Measurements from ENCODE around the gene TCN2.

Gene TCN2

DNA sequence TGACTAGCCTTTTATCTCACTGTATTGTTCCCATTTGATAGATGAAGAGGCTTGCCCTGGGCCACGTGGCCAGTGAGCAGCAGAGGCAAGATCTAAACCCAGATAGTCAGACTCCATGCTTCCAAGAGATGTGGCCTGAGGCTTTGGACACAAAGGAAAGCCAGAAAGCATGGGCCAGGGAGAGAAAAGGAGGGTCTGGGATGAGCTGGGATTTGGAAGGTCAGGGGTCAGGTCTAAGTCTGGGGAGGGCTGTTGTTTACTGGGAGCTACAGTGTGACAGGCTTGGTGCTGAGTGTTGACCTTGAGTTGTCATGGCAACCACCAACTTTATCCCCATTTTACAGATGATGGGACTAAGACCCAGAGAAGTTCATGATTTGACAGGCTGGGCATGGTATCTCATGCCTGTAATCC lies 30.7 kb downstream of the TCN2 start:
- peak; percentile 11 for DNase-seq
- in situ Hi-C loops (cut with MboI; ENCODE audit: low pct_unique_long_range_greater_than_20kb, low sequenced_read_pairs) = no loop called here

DNA sequence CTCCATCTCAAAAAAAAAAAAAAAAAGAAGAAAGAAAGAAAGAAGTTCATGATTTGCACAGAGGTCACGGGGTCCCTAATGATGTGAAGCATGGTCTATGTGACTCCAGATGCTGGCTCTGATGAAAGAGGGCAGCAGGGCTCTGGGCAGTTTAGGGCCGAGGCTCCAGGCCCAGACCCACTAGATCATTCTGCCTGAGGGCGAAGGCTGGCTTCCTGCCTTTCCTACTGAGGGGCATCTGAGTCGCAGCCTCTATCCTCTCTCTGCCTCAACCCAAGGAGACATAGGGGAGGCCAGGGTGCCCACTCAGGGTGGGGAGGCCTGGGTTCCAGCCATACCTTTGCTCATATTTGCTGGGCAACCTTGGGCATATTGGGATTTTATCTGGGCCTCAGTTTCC lies 33.4 kb downstream of the TCN2 start:
- in situ Hi-C loops (cut with MboI; ENCODE audit: low pct_unique_long_range_greater_than_20kb, low sequenced_read_pairs) = no loop called here
- DNase-seq = no peak

DNA sequence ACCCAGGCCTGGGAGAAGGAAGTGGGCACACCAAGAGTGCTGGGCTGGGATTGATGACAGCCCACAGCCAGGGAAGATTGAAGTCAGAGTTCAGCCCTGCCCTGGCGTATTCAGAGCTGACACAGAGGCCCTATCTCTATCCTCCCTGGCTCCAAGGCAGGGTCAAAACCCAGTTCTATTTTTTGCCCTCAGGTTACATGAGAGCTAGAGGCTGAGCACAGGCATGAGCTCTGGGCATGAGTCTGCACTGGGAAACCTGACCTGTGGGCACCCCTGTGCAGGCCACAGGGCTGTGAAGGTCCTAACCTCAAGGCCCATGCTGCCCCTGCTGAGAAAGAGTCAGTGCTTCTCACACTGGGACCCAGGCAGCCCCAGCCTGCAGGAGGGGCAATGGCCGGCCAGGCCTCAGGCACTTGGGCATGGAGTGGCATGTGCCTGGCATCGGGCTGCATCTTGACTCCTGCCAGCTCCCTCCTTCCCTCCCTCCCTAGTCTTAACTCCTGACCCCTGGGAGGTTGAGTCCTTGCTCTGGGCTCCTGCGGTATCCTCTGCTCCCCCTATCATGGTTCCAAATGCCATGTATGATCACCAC lies 34.0 kb downstream of the TCN2 start:
- in situ Hi-C loops (cut with MboI; ENCODE audit: low pct_unique_long_range_greater_than_20kb, low sequenced_read_pairs) = no loop called here
- DNase-seq = no peak

DNA sequence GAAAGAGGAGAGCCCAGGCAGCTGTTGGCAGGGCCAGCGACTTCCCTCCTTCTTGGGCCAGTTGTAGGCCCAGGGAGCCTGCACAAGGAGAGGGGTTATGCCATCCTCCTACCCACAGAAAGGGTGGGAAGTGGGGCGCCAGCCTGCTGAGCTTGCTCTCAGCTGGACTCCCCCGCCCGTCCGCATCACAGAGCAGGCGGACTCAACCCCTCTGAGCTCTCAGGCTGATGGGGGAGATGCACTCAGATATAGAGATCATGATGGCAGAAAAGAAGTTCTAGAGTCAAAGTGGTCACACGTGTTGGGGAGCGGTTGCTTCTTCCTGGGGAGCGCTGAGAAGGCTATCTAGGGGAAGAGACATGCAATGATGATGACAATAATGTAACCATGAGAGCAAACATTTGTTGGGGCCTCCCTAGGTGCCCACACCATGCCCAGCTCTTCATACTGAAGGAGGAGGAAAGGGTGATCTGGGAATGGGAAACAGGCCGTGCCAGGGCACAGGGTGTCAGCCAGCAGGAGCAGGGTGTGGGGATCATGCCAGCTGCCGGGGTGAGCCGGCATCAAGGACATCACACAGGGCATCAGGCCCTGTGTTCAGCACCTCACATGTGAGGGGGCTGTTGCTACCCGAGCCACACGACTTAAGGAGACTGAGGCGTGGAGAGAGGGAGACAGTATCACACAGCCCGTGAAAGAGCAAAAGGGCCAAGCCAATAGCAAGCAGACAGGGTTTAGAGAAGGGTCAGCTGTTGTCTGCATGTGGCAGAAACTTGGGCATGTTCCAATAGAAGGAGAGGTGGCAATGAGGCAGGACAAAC lies 36.3 kb downstream of the TCN2 start:
- in situ Hi-C loops (cut with MboI; ENCODE audit: low pct_unique_long_range_greater_than_20kb, low sequenced_read_pairs) = no loop called here
- no peak for DNase-seq

DNA sequence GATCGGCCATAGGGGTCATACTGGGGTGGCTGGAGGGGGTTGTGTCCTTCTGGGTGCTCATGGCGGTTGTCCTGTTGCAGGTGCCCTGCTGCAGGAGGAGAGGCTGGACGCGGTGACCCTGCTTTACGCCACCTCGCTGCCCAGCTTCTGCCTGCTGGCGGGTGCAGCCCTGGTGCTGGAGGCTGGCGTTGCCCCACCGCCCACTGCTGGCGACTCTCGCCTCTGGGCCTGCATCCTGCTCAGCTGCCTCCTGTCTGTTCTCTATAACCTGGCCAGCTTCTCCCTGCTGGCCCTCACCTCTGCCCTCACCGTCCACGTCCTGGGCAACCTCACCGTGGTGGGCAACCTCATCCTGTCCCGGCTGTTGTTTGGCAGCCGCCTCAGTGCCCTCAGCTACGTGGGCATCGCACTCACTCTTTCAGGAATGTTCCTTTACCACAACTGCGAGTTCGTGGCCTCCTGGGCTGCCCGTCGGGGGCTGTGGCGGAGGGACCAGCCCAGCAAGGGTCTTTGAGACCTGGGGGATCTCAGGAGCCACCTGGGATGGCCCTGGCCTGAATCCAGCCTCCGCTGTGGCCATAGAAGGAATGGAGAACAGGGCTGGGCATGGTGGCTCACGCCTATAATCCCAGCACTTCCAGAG lies 39.7 kb downstream of the TCN2 start:
- in situ Hi-C loops (cut with MboI; ENCODE audit: low pct_unique_long_range_greater_than_20kb, low sequenced_read_pairs) = no loop called here

DNA sequence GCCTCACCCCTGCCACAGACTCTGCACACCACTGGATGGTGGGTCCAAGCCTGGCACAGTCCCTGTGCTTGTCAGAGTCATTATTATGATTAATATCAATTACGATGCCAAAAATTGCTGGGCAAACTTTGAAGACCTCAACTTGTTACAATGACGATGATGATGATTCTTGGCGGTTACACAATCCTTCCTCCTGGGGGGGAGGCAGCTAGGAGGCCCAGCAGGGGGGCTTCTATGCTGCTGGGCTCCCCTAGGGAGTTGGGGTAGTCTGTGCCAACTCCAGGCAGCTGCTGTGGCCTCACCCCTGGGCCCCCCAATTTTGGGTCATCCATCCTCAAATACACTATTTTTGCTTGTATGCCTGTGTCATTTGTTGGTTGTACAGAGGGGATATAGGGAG lies 40.6 kb downstream of the TCN2 start:
- DNase-seq = no peak
- in situ Hi-C loops (cut with MboI; ENCODE audit: low pct_unique_long_range_greater_than_20kb, low sequenced_read_pairs) = no loop called here

More for the DNA sequence above, 39.7 kb downstream of the TCN2 start:
- DNase-seq = no peak

DNA sequence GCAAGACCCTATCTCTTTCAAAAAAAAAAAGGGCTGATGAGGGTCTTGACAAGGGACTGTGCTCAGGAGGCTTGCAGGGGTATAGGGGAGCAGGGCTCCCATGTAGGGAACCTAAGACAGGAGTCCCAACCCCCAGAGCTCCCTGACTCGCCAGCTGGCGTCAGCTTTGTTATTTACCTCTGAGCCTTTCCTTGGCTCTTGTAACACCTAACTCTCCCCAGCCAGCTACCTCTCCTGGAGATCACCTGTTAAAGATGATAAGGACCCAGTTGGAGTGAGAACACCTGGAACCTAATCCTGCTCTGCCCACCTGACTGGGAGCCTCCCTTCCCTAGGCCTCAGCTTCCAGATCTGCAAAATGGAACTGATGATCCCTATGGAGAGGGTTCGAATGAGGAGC lies 41.9 kb downstream of the TCN2 start:
- in situ Hi-C loops (cut with MboI; ENCODE audit: low pct_unique_long_range_greater_than_20kb, low sequenced_read_pairs) = no loop called here
- DNase-seq = no peak

DNA sequence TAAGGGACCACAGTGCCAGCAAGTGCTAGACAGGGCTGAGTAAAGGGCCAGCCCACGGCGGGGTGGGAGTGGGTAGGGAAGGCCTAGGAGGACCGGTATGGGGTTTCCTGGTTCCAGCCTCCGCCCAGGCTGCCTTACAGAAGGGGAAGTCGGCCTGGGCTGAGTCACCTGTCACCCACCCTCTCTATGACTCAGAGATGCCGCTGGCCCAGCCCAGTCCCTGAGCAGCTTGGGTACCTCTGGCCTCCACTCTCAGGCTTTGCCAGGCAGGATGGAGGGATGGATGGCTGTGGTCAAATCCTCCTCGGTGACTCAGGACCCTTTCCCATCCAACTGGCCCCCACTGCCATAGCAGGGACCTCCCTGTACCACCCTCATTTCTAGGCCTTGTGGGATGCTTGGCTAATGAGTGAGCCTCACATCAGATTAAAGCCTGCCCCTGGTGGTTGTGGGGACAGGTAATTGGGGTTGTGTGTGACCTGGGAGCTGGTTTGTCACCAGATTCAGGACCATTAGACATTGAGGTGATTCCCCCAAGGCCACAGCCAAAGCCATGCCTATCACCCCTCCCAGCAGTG lies 42.5 kb downstream of the TCN2 start:
- in situ Hi-C loops (cut with MboI; ENCODE audit: low pct_unique_long_range_greater_than_20kb, low sequenced_read_pairs) = no loop called here
- DNase-seq = peak; percentile 70

DNA sequence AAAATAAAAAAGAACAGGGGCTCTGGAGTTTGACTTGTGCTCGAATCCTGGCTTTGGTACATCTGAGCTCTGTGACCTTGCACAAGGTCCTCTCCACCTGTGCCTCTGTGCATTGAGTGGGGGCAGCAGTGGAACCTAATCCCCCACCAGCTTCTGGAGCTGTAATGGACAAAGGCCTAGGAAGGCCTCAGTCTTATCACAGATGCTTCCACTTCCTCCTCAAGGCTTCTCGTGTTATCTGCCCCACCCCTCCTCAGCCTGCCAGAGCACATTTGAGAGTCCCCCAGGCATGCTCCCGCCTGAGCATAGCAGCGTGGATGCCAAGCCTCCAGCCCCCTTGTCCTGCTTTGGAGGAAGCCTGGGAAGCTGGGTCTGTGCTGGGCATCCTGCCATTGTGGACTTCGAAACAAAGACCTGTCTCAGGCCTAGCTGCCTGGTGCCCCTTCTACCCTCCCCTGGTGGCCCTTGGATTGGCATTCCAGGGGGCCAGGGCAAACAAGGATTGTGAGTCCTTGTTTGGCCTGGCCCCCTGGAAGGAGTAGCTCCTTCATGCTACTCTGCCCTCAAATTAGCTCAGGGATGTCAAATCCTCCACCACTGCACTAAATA lies 43.6 kb downstream of the TCN2 start:
- no peak for DNase-seq
- in situ Hi-C loops (cut with MboI; ENCODE audit: low pct_unique_long_range_greater_than_20kb, low sequenced_read_pairs) = no loop called here

DNA sequence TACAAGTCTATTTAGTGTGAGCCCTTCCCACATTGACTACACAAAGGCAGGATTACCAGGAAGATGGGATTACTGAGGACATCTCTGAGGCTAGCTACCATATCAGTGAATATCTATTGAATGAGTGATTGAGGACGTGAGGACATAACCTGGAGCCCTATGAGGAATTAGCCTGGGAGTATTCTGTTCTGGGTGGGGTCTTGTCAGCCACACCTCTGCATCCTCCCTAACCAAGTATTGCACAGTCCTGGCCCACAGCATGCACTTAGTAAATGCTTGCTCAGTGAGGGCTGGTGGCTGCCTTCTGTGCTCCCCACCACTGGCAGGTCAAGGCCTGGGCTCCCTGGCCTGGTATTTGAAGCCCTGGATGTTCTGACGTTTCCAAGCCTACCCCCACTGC lies 45.9 kb downstream of the TCN2 start:
- DNase-seq = no peak
- in situ Hi-C loops (cut with MboI; ENCODE audit: low pct_unique_long_range_greater_than_20kb, low sequenced_read_pairs) = no loop called here

DNA sequence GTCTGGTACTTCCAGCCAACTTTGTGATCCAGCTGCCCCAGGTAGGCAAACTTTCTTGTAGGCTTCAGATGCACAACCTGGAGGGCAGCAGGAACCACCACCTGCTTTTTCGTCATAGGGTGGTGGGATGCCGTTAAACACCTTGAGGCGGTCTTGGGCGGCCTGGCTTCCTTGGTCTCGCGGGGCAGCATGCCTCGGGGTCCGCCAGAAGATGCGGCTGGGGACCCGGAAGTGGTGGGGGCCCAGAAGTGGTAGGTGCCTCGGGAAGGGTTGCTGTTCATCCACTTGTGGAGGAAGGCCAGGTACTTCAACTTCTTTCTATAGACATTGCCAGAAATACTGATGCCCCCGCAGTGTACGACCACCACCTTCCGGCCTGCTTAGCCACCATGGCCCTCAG lies 47.4 kb downstream of the TCN2 start:
- DNase-seq = no peak
- in situ Hi-C loops (cut with MboI; ENCODE audit: low pct_unique_long_range_greater_than_20kb, low sequenced_read_pairs) = no loop called here

DNA sequence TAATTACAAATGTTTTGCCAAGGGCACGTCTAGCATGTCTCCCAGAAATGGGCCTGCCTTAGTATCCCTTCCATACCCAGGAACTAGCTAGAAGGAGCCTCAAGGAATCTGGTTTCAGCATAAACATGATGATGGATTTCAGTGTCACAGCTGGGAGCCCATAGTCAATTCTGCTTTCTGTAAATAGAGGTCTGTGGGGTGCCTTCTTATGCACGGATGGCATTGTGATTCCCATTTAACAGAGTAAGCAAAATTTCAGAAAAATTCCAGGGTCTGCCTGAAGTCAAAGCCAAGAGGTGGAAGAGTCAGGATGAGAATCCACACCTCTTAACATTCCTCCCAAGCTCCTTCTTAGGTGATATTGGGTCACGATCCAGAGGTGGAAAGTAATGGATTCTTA lies 48.6 kb downstream of the TCN2 start:
- in situ Hi-C loops (cut with MboI; ENCODE audit: low pct_unique_long_range_greater_than_20kb, low sequenced_read_pairs) = no loop called here
- no peak for DNase-seq

DNA sequence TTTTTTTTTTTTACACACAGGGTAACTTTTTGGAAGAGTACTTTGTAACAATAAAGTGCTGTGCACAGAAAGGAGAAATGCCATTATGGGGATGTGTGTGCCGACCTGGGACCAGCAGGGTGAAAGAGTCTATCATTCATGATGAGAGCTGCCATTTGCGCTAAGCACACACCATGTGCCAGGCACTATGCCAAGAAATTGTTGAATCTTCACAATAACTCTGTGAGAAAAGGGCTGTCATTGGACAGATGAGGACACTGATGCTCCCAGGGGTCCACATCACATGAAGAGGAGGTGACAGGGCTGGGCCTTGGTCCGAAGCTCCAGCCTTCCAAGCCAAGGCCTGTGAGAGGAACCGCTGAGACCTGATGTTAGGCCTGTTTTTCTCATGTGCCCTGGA lies 55.1 kb downstream of the TCN2 start:
- DNase-seq = no peak
- in situ Hi-C loops (cut with MboI; ENCODE audit: low pct_unique_long_range_greater_than_20kb, low sequenced_read_pairs) = no loop called here

DNA sequence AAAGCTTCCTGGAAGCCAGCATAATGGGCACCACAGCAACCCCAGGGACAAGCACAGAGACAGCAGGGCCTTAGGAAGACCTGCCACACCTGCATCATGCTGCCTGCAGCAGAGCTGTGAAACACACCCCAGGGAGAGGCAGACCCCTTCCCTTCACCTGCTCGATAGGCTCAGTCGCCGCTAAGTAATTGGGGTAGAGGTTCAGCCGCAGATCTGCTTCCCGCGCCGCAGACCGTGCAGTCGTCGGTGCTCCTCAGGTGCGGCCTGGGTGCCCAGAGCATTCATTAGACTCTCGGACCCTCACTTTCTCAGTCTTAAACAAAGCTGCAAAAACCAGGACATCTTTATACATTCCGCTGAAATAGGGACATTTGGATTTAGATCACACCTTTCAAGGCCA lies 57.8 kb downstream of the TCN2 start:
- in situ Hi-C loops (cut with MboI; ENCODE audit: low pct_unique_long_range_greater_than_20kb, low sequenced_read_pairs) = no loop called here
- DNase-seq = no peak

DNA sequence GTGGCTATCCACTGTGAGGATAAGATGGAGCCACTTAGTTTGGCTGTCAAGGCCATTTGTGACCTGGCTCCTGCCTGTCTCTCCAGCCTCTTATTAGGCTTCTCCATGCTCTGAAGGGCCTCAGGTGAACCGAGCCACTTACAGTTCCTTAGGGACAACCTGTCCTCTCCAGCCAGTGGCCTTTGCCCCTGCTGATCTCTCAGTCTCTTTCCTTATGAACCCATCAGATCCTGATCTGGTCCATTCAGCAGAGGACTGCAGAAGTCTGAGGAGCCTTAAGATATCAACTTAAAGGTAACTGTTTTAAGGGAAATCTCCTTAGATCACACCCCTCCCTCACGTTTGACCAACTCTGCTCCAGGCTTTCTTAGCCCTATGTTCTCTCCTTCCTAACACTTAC lies 58.3 kb downstream of the TCN2 start:
- no peak for DNase-seq
- in situ Hi-C loops (cut with MboI; ENCODE audit: low pct_unique_long_range_greater_than_20kb, low sequenced_read_pairs) = no loop called here

DNA sequence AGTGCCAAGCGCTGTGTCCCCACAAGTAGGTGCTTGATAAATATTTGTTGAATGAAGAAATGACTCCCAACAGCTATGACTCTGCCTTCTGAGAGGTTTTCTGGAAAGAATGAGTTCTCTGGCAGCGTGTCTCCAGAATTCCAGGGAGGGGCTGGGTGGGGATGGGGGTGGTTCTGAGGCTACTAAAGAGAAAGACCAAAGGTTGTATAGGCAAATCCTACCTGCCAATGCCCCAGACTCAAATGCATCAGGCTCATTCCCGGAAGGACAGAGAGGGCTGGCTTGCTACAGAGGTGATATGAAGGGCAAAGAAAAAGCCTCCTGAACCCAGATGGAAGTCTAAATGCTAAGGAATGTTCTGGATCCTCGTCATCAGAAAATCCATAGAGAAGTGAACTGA lies 58.8 kb downstream of the TCN2 start:
- in situ Hi-C loops (cut with MboI; ENCODE audit: low pct_unique_long_range_greater_than_20kb, low sequenced_read_pairs) = no loop called here
- DNase-seq = no peak

DNA sequence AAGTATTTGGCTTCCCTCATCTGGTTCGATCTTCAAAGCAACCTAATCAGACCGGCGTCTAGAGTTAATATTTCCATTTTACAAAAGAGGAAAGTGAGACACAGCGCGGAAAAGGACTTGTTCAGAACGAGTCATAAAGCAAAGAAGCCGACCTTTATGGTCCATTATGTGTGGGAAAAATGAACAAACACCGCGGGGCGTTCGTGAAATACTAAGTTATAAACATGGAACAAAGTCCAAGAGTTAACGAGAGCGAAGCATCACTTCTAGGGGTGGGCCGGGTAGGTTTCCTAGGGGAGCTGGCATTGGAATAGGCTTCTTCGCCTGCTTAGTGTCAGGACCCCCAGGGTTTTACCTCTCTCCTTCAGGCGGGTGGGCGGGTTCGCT lies 60.1 kb downstream of the TCN2 start:
- peak; percentile 25 for DNase-seq
- in situ Hi-C loops (cut with MboI; ENCODE audit: low pct_unique_long_range_greater_than_20kb, low sequenced_read_pairs) = no loop called here

DNA sequence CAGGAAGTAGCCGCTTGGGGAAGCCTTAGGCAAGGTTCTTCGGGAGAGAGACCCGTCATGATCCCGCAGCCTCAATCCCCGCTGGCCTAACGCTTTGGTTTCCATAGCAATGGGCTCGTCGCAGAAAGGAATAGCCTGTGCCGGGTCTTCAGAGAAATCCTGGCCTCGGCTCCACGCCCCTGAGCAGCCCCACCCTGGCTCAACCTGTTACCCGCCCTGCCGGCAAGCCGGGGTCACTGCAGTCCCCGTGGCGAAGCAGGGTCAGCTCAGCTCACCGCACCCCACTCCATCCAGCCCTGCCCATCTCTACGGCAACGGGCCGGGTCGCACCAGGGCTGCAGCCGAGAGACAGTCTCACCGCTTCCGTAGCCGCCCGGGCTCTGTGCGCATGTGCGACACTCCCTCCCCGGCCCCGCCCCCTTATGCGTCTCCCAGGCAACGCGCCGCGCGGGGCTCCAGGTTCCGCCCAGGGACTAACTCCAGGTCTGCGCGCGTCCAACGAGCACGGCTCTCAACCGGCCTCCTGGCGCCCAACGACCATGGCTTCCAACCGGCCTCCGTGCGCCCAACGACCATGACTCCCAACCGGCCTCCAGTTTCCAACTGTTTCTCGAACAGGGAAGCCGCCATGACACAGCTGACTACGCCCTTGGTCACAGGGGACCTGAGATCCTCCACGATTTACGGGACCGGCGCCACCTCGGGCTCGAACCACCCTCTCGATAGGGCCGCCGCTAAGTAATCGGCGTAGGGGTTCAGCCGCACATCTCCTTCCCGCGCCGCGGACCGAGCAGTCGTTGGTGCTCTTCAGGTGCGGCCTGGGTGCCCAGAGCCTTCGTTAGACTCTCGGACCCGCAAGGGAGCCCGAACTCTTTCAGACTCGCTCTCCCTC lies 60.8 kb downstream of the TCN2 start, which contains the start of gene DUSP18:
DUSP18 (minus strand) TSS at position 382 of the 892 bp plus-strand sequence. CDS start 3,872 bp downstream, outside the sequence.
- DNase-seq = peak; percentile 94
- in situ Hi-C loops (cut with MboI; ENCODE audit: low pct_unique_long_range_greater_than_20kb, low sequenced_read_pairs) = no loop called here

DNA sequence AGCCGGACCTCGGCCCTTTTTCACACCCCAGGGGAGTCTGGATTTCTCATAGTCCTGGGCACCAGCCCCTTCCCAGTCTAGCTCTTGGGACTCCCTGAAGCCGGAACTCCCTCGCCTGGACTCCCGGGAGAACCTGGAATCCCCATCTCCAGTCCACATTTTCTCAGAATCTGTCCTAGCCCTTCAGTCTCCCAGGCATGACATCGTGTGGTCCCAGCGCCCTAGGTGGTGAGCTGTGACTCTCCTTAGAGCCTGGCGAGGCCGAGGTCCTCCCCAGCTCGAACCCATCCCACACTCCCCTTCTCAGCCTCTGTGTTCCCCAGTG lies 61.4 kb downstream of the TCN2 start:
- in situ Hi-C loops (cut with MboI; ENCODE audit: low pct_unique_long_range_greater_than_20kb, low sequenced_read_pairs) = no loop called here
- no peak for DNase-seq

All from KBM-7 (cell line).